ENCODE measurements around the gene RAPGEF3. TPM values are rescaled to one million over a fixed set of nuclear protein-coding genes. Genes with fewer than 3 reads are reported as not detected.
A peak's percentile ranks its signal among the peaks of the same experiment; 100 is the strongest.

RAPGEF3 gene
- total RNA-seq, 1 donor from 2014 or later = 165 TPM

GRCh38 chr12:47762850-47763465, 4.3 kb upstream of the RAPGEF3 start:
- no peak overlapping the region for H3K4me3 ChIP-seq
- no peaks in the 10 kb centered on the region for H3K36me3 ChIP-seq
- TF ChIP-seq CTCF (IDR thresholded peaks at IDR 0.05) = no peak
- no peak overlapping the region for H3K27ac ChIP-seq
- H3K27me3 ChIP-seq = no peaks in the 10 kb centered on the region
- DNase-seq (ENCODE audit: low spot score in 2 of 2) = no peak
- intact Hi-C loops (cut with DNase I) = no loop called here
- no peaks in the 10 kb centered on the region for H3K9me3 ChIP-seq
- peaks cover 4 to 15% of the 10 kb centered on the region in 2 donors for H3K4me1 ChIP-seq

GRCh38 chr12:47758584-47758833, 171 bp downstream of the RAPGEF3 start:
- no peaks in the 10 kb centered on the region for H3K36me3 ChIP-seq
- H3K27me3 ChIP-seq = no peaks in the 10 kb centered on the region
- peak overlapping the region; percentile 87 to 94 for H3K27ac ChIP-seq
- no peak for TF ChIP-seq CTCF (IDR thresholded peaks at IDR 0.05)
- no peak for DNase-seq (ENCODE audit: low spot score in 2 of 2)
- intact Hi-C loops (cut with DNase I) = no loop called here
- H3K4me1 ChIP-seq = peaks cover 22 to 40% of the 10 kb centered on the region in 2 donors
- H3K9me3 ChIP-seq = no peaks in the 10 kb centered on the region
- H3K4me3 ChIP-seq = peak overlapping the region; percentile 80 to 81

- intact Hi-C loops (cut with DNase I) = no loop called here
- H3K27ac ChIP-seq = peak overlapping the region; percentile 87 to 94
- no peaks in the 10 kb centered on the region for H3K9me3 ChIP-seq
- peak overlapping the region; percentile 80 to 81 for H3K4me3 ChIP-seq
- H3K36me3 ChIP-seq = no peaks in the 10 kb centered on the region
- no peak for TF ChIP-seq CTCF (IDR thresholded peaks at IDR 0.05)
- H3K4me1 ChIP-seq = peaks cover 22 to 42% of the 10 kb centered on the region in 2 donors
- no peaks in the 10 kb centered on the region for H3K27me3 ChIP-seq
- DNase-seq (ENCODE audit: low spot score in 2 of 2) = no peak
These were observed 668 bp downstream of the RAPGEF3 start for GRCh38 chr12:47757840-47758583.

- intact Hi-C loops (cut with DNase I) = no loop called here
- H3K27me3 ChIP-seq = no peaks in the 10 kb centered on the region
- DNase-seq (ENCODE audit: low spot score in 2 of 2) = no peak
- peaks cover 28 to 49% of the 10 kb centered on the region in 2 donors for H3K4me1 ChIP-seq
- H3K9me3 ChIP-seq = no peaks in the 10 kb centered on the region
- peak overlapping the region; percentile 87 to 94 for H3K27ac ChIP-seq
- peak overlapping the region; percentile 80 to 81 for H3K4me3 ChIP-seq
- no peaks in the 10 kb centered on the region for H3K36me3 ChIP-seq
- no peak for TF ChIP-seq CTCF (IDR thresholded peaks at IDR 0.05)
These were observed 1.3 kb downstream of the RAPGEF3 start for GRCh38 chr12:47757364-47757839.

- Histone ChIP-seq H3K4me1 (peaks cover 32 to 63% of the 10 kb centered on the region in 2 donors), H3K27me3 (no peaks in the 10 kb centered on the region), H3K27ac (peak overlapping the region; percentile 87 to 94), H3K4me3 (peak overlapping the region; percentile 80 to 81), H3K9me3 (no peaks in the 10 kb centered on the region), H3K36me3 (peaks cover 9 to 12% of the 10 kb centered on the region in 2 donors)
- no peak for DNase-seq (ENCODE audit: low spot score in 2 of 2)
- no peak for TF ChIP-seq CTCF (IDR thresholded peaks at IDR 0.05)
- intact Hi-C loops (cut with DNase I) = no loop called here
These were observed 2.8 kb downstream of the RAPGEF3 start for GRCh38 chr12:47755655-47756562.
